SK-N-SH treated with all-trans-retinoic acid at 6 μM for 48 hours (cell line): ENCODE data around the gene NAV3.

Experiments
- ARNTL ChIP-seq: fragments of 450-650 bp; formaldehyde crosslinking; IDR thresholded peaks from 2 replicates; pipeline ENCODE4 v1.5.0; 2020; ENCODE audit warnings: low read depth, mild to moderate bottlenecking, moderate library complexity, borderline replicate concordance
- BACH2 ChIP-seq: fragments of 250-450 bp; sonication (Bioruptor Pico); IDR thresholded peaks from 2 replicates; pipeline ENCODE4 v1.9.0; 2021; ENCODE audit warnings: mild to moderate bottlenecking, borderline replicate concordance
- CSDC2 ChIP-seq: fragments of 250-450 bp; sonication (Bioruptor Pico); IDR thresholded peaks from 2 replicates; pipeline ENCODE4 v1.5.0; 2020; ENCODE audit warnings: mild to moderate bottlenecking, moderate library complexity
- ESRRG ChIP-seq: fragments of 250-450 bp; sonication (Bioruptor Pico); IDR thresholded peaks from 2 replicates; pipeline ENCODE4 v1.6.1; 2021; ENCODE audit warnings: mild to moderate bottlenecking
- GLIS3 ChIP-seq: fragments of 250-450 bp; sonication (Bioruptor Pico); IDR thresholded peaks from 2 replicates; pipeline ENCODE4 v1.5.0; 2020; ENCODE audit warnings: mild to moderate bottlenecking, moderate library complexity
- ISL1 ChIP-seq: fragments of 250-450 bp; sonication (Bioruptor Pico); IDR thresholded peaks from 2 replicates; pipeline ENCODE4 v2.1.2; 2022; ENCODE audit warnings: mild to moderate bottlenecking, moderate library complexity
- RARB ChIP-seq: fragments of 250-450 bp; sonication (Bioruptor Pico); IDR thresholded peaks from 2 replicates; pipeline ENCODE4 v1.8.0; 2021; ENCODE audit warnings: mild to moderate bottlenecking, moderate library complexity
- TOX ChIP-seq: fragments of 250-450 bp; sonication (Bioruptor Pico); IDR thresholded peaks from 2 replicates; pipeline ENCODE4 v1.8.0; 2021; ENCODE audit warnings: mild to moderate bottlenecking, moderate library complexity, borderline replicate concordance
- ZNF70 ChIP-seq: fragments of 450-650 bp; formaldehyde crosslinking; IDR thresholded peaks from 2 replicates; pipeline ENCODE4 v1.5.0; 2020; ENCODE audit warnings: mild to moderate bottlenecking, moderate library complexity
- ZNF8 ChIP-seq: fragments of 450-650 bp; formaldehyde crosslinking; IDR thresholded peaks from 2 replicates; pipeline ENCODE4 v1.5.0; 2020; ENCODE audit warnings: mild to moderate bottlenecking, moderate library complexity
- TF ChIP-seq, protein P1 (sequence below): fragments of 250-450 bp; sonication (Bioruptor Pico); IDR thresholded peaks from 2 replicates; pipeline ENCODE4 v1.8.0; 2020; ENCODE audit warnings: mild to moderate bottlenecking, moderate library complexity, borderline replicate concordance
- TF ChIP-seq, protein P2 (sequence below): fragments of 250-450 bp; sonication (Bioruptor Pico); IDR thresholded peaks from 2 replicates; pipeline ENCODE4 v1.8.0; 2021; ENCODE audit warnings: low read depth, mild to moderate bottlenecking, moderate library complexity, borderline replicate concordance
- TF ChIP-seq, protein P3 (sequence below): fragments of 250-450 bp; sonication (Bioruptor Pico); IDR thresholded peaks from 2 replicates; pipeline ENCODE4 v1.5.1; 2021; ENCODE audit warnings: mild to moderate bottlenecking, moderate library complexity

DNA sequence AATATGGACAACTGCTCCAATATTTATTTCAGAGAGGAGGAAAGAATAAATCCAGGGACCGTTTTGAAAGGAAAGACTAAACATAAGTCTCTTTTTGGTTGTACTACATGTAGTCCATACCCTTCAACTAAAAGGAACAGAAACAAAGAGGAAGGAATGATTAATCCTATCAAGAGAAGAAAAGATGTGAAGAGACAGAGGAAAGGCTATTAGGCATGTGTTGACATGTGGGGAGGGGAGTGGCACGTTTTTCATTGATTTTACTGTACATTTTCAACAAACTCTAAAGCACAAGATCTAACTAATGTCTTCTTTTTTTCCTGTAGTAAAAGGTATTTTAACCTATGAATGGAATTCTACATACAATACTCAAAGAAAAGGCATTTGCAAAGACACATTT, 85.6 kb downstream of the NAV3 start:
- TF ChIP-seq TOX (no peak), ARNTL (no peak), BACH2 (CRISPR knock-in tag) (no peak), CSDC2 (CRISPR knock-in tag) (no peak), GLIS3 (CRISPR knock-in tag) (no peak), RARB (CRISPR knock-in tag) (no peak), ESRRG (no peak), ZNF70 (CRISPR knock-in tag) (no peak), ISL1 (no peak), ZNF8 (CRISPR knock-in tag) (no peak)
- TF ChIP-seq, protein P1, sequence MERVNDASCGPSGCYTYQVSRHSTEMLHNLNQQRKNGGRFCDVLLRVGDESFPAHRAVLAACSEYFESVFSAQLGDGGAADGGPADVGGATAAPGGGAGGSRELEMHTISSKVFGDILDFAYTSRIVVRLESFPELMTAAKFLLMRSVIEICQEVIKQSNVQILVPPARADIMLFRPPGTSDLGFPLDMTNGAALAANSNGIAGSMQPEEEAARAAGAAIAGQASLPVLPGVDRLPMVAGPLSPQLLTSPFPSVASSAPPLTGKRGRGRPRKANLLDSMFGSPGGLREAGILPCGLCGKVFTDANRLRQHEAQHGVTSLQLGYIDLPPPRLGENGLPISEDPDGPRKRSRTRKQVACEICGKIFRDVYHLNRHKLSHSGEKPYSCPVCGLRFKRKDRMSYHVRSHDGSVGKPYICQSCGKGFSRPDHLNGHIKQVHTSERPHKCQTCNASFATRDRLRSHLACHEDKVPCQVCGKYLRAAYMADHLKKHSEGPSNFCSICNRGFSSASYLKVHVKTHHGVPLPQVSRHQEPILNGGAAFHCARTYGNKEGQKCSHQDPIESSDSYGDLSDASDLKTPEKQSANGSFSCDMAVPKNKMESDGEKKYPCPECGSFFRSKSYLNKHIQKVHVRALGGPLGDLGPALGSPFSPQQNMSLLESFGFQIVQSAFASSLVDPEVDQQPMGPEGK (CRISPR knock-in tag) = no peak
- TF ChIP-seq, protein P2, sequence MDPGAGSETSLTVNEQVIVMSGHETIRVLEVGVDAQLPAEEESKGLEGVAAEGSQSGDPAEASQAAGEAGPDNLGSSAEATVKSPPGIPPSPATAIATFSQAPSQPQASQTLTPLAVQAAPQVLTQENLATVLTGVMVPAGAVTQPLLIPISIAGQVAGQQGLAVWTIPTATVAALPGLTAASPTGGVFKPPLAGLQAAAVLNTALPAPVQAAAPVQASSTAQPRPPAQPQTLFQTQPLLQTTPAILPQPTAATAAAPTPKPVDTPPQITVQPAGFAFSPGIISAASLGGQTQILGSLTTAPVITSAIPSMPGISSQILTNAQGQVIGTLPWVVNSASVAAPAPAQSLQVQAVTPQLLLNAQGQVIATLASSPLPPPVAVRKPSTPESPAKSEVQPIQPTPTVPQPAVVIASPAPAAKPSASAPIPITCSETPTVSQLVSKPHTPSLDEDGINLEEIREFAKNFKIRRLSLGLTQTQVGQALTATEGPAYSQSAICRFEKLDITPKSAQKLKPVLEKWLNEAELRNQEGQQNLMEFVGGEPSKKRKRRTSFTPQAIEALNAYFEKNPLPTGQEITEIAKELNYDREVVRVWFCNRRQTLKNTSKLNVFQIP (CRISPR knock-in tag) = no peak
- TF ChIP-seq, protein P3, sequence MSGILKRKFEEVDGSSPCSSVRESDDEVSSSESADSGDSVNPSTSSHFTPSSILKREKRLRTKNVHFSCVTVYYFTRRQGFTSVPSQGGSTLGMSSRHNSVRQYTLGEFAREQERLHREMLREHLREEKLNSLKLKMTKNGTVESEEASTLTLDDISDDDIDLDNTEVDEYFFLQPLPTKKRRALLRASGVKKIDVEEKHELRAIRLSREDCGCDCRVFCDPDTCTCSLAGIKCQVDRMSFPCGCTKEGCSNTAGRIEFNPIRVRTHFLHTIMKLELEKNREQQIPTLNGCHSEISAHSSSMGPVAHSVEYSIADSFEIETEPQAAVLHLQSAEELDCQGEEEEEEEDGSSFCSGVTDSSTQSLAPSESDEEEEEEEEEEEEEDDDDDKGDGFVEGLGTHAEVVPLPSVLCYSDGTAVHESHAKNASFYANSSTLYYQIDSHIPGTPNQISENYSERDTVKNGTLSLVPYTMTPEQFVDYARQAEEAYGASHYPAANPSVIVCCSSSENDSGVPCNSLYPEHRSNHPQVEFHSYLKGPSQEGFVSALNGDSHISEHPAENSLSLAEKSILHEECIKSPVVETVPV = no peak
